Measurements from ENCODE around the gene DNAH7.

DNAH7 gene

GRCh38 chr2:195820373-195820772 is 248.3 kb downstream of the DNAH7 start:
- DNase-seq (ENCODE audit: low spot score): no peak
- TF ChIP-seq CTCF (IDR thresholded peaks at IDR 0.05; ENCODE audit: borderline replicate concordance, control extremely low read depth, extremely low read depth, insufficient read depth, missing control alignments): no peak
- in situ Hi-C loops (cut with MboI; ENCODE audit: low sequenced_read_pairs, unreplicated experiment): no loop called here

GRCh38 chr2:195819276-195819675 is 249.4 kb downstream of the DNAH7 start:
- DNase-seq (ENCODE audit: low spot score): no peak
- TF ChIP-seq CTCF (IDR thresholded peaks at IDR 0.05; ENCODE audit: borderline replicate concordance, control extremely low read depth, extremely low read depth, insufficient read depth, missing control alignments): no peak
- in situ Hi-C loops (cut with MboI; ENCODE audit: low sequenced_read_pairs, unreplicated experiment): no loop called here

- no peak for TF ChIP-seq CTCF (IDR thresholded peaks at IDR 0.05; ENCODE audit: borderline replicate concordance, control extremely low read depth, extremely low read depth, insufficient read depth, missing control alignments)
- in situ Hi-C loops (cut with MboI; ENCODE audit: low sequenced_read_pairs, unreplicated experiment): no loop called here
- DNase-seq (ENCODE audit: low spot score): no peak
Observed at GRCh38 chr2:195818526-195818925, 250.1 kb downstream of the DNAH7 start.

GRCh38 chr2:195818106-195818505 is 250.5 kb downstream of the DNAH7 start:
- in situ Hi-C loops (cut with MboI; ENCODE audit: low sequenced_read_pairs, unreplicated experiment): no loop called here
- TF ChIP-seq CTCF (IDR thresholded peaks at IDR 0.05; ENCODE audit: borderline replicate concordance, control extremely low read depth, extremely low read depth, insufficient read depth, missing control alignments): no peak
- no peak for DNase-seq (ENCODE audit: low spot score)

- in situ Hi-C loops (cut with MboI; ENCODE audit: low sequenced_read_pairs, unreplicated experiment): no loop called here
- no peak for DNase-seq (ENCODE audit: low spot score)
- no peak for TF ChIP-seq CTCF (IDR thresholded peaks at IDR 0.05; ENCODE audit: borderline replicate concordance, control extremely low read depth, extremely low read depth, insufficient read depth, missing control alignments)
Observed at GRCh38 chr2:195815083-195815482, 253.6 kb downstream of the DNAH7 start.

GRCh38 chr2:195813421-195813820 is 255.2 kb downstream of the DNAH7 start:
- in situ Hi-C loops (cut with MboI; ENCODE audit: low sequenced_read_pairs, unreplicated experiment): no loop called here
- no peak for TF ChIP-seq CTCF (IDR thresholded peaks at IDR 0.05; ENCODE audit: borderline replicate concordance, control extremely low read depth, extremely low read depth, insufficient read depth, missing control alignments)
- DNase-seq (ENCODE audit: low spot score): no peak
